Medulla oblongata (tissue), 1 donor: ENCODE measurements around the gene PROX1.

Experiments used
- DNase-seq: peaks from one replicate; pipeline ENCODE4 v3.0.0-alpha.2; 2015; ENCODE audit errors: extremely low spot score

Gene PROX1, protein sequence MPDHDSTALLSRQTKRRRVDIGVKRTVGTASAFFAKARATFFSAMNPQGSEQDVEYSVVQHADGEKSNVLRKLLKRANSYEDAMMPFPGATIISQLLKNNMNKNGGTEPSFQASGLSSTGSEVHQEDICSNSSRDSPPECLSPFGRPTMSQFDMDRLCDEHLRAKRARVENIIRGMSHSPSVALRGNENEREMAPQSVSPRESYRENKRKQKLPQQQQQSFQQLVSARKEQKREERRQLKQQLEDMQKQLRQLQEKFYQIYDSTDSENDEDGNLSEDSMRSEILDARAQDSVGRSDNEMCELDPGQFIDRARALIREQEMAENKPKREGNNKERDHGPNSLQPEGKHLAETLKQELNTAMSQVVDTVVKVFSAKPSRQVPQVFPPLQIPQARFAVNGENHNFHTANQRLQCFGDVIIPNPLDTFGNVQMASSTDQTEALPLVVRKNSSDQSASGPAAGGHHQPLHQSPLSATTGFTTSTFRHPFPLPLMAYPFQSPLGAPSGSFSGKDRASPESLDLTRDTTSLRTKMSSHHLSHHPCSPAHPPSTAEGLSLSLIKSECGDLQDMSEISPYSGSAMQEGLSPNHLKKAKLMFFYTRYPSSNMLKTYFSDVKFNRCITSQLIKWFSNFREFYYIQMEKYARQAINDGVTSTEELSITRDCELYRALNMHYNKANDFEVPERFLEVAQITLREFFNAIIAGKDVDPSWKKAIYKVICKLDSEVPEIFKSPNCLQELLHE

DNA sequence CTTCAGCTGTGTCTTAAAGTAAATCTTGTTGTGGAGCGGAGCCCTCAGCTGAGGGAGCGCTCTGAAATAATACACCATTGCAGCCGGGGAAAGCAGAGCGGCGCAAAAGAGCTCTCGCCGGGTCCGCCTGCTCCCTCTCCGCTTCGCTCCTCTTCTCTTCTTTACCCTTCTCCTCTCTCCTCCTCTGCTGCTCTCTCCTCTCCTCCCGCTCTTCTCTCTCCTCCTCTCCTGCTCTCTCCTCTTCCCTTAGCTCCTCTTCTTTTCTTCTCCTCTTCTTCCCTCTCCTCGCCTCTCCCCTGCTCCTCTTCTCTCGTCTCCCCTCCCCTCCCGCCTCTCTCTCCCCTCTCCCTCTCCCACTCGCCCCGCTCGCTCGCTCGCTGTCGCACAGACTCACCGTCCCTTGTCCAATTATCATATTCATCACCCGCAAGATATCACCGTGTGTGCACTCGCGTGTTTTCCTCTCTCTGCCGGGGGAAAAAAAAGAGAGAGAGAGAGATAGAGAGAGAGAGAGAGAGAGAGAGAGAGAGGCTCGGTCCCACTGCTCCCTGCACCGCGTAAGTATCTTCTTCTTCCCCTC, at the start of gene PROX1:
Gene PROX1 (plus strand): TSS at position 47 of the 580 bp plus-strand sequence. CDS start 8,563 bp downstream, outside the sequence.
- peak; percentile 64 for DNase-seq

DNA sequence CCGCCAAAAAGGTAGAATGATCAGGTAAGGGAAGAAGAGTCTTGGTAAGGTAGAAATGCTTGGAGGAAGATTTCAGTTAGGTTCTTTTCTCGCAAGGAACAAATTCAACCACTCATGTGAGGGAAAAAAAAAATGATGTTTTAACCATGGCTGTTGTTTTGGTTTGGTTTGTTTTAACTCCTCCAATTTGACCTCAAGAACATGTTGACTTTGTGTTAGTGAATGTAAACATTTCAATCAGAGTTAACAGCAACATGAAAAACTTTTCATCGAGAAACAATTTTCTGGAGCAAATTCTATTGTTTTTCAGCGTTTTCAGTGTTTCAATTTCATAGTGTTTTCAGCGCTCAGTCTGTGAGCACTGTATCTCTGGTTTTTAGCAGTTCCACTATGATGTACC, 49.0 kb upstream of the PROX1 start:
- no peak for DNase-seq

DNA sequence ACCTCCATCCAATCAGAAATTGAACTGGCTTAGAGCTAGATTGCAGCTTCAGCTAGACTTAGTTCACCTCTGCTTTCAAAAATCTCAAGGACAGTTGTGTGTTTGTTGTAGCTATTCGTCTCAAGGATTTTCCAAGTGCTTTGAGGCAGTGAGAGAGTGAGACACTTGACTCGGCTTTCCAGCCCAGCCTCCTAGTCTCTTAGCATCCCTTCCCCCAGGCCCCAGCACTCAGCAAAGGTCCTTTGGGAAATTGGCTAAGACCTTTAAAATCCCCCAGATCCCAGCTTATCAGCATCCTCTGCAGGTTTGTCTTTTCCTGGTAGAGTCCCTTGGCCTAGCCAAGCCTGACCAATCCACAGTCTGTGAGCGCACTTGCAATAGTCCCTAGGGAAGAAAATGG, 47.9 kb upstream of the PROX1 start:
- DNase-seq = no peak

DNA sequence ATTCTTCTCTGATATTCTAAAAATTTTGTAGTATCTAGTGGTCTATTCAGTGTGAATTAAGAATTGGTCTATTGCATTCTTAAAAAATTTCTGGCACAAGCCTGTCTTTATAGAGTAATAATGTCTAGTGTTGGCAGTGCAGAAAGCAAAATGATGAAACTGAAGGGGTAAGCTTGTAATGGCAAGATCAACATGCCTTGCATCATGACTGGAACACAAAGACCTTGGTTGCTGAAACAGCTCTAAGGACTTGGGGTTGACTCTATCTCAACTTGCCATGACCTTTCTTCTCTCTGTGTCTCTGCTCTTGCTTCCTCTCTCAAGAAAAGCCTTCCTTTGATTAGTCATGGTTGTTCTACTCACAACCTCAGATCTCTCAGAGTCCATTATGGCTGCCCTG, 46.8 kb upstream of the PROX1 start:
- DNase-seq = no peak

DNA sequence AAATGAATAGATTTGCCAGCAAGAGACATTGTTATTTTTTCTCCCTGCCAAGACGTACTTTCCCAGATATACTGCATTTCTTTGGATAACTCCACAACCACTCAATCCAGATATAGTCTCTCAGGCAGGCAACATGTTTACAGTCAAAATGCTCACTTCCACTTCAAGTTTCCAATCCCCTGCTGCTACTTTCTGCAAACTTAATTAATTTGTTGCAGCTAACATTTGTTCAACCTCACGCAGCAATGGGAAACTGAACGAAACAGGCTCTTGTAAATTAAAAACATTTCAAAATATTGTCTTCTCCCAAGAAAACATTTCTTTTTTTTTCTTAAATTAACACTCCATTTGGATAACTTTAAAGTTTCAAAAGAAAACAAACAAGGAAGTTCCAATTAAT, 45.7 kb upstream of the PROX1 start:
- DNase-seq = no peak

DNA sequence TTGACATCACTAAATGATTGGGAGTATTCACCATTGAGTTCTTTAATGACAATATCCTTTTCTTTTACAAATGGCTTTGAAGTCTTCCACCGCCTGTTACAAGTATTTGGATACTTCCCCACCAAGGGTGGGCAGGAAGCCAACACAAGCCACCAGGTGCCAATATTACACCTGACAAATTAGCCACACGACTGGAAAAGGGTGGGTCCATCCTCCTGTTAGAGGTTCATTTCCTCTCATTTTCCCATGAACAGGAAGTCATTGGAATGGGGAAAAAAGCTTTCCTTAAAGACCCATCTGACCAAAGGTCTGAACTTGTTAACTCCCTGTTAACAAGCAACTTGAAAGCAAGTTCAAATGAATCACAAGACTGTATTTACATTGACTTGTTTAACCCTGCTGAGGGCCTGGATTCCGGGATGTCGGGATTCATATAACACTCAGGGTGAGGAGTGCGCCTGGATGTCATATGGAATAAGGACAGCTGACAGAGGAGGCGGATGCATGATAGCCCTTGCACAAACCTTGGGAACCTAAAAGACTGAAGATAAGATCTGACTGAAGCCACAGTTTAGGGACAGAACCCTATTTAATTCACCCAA, 40.5 kb upstream of the PROX1 start:
- no peak for DNase-seq

DNA sequence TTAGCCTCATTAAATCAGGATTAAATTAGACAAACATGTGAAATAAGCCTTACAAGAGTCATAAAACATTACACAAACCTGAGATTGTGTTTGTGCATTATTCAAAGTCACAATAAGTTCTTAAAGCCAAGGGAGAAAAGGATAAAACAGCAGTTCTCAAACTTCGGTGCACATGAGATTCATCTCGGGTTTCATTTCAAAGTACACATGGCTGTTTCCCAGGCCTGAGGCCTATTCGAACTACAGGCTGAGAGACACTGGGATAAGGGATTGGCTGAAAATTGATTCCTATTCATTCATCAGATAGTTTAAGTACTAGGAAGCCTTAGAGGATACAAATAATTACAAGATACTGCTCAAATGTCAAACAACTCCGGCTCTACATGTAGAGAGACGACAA, 35.9 kb upstream of the PROX1 start:
- DNase-seq = no peak

DNA sequence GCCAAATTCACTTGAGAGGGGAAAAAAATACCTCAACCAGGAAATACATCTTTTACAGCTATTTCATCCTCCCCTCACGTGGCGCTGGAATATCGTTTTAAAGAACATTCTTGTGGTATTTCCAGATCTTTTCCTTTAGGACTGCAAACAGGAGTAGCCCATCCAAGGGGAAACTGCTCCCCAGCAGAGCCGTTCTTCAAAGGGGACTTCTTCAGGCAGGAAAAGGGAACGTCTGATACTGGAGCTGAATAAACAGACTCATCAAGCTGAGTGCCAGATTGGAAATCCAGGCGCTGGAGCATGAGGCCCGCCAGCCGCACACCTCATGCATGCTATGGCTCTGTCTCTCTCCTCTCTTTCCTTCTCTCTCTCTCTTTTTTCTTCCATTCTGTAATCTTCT, 34.0 kb upstream of the PROX1 start:
- DNase-seq = no peak

DNA sequence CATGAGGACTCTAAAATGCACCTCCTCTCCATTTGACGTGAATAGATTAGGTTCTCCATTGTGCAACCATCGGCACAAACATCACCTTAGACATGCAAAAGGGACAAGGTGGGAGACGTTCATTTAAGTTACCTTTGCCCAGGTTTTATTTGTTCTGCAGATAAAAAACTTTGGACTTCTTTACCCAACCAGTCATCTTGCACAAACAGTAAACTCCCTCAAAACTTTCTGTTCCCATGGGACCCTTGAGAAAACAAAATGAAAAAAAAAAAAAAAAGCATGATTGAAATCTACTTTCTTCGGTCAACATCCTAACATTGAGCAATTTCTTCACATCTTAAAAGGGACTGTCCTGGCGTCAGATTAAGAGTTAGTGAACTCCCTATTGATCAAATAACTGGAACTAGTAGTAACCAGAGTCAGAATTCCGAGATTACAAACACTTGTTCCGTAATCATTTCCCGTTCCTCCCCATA, 31.4 kb upstream of the PROX1 start:
- DNase-seq = no peak

DNA sequence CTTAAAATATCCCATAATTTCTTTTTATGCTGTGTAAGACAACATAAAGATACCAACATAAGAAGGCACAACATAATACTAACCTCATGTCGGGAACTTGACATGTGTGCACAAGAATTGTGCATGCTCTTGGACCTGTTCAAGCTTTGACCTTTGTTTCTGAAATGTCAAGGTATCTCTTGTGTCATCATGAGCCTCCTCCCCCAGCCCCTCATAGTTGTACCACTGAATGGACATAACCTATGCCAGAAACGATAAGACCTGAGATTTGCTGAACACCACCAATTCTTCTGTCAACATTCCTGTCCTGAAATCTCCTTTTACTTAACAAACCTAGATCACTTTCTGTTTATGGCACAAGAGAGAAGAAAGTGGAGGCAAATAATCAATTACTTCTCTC, 29.4 kb upstream of the PROX1 start:
- no peak for DNase-seq

DNA sequence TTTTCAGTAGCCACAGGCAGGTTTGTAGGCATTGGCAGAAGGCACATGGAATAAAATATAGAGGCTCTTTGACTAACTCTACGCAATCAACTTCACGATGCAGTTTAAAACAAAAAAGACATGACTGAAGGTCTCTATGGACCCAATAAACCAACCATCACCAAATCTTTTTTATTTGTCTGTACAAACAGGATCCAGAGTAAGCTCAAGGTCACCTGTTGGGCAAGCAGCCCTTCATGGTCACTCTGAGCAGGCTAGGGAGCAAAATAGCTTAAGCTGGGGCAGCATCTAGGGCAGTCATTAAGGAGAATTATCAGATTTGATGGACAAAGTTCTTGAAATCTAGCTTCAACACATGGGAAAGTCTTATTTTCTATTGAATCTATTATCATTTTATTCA, 26.8 kb upstream of the PROX1 start:
- no peak for DNase-seq

DNA sequence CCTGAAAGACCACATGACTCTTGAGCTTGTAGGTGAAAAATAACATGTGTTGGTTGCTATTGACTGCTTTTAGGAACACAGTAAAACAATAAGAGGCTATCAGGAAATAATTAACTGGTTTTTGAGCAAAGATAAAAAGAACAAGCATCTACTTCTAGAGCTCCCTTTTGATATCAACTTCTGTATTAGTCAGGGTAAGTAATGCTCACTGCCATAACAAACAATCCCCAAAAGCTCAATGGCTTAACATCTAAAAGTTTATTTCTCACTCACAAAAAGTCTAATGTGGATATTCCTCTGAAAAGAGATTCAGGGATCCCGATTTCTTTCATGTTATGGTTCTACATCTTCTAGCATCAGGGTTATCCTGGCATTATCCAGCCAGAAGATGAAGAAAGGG, 25.3 kb upstream of the PROX1 start:
- no peak for DNase-seq

DNA sequence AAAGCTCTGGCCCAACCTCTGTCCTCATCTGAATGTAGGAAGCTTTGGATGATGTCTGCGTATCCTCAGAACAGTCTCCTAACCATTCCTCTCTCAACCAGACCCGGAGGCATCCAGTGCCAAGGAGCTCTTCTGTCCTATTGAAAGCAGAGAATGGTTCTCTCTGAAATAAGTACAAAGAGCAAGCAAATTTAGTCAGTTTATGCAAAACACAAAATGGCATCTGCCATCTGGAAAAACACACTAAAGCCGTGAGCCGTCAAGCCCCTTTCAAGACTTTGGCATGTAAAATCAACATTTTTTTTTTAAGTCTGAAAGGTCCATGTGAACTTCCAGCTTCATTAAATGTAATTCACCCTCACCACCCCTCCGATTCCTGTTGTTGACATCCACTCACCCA, 21.7 kb upstream of the PROX1 start:
- DNase-seq = no peak

DNA sequence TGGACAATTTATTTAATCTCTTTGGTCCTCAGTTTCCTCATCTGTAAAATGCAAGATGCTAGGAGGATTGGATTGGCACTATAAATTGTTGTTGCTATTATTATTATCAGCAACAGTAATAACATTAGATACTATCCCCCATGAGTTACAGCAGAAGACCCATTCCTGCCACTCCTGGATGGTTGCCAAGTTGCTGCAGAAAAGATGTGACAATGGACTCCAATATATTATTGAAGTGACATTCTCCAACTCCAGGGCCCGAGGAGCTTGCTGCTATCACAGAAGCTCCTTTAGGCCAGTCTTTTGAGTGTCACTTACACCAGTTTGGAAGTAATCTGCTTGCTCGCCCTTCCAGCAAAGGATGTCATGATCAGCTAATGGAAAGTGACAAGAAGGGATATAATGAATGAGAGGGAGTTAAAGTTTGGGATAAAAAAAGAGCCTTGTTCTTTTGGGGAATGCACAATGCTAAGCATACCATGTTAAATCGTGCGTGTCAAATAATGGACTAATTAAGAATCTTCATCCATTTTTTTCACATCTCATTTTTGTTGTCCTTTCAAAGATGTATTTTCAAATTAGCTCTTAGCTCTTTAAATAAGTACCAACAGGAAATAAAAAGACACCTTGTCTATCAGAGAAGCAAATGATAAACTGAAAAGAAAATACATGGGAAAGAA, 19.5 kb upstream of the PROX1 start:
- no peak for DNase-seq

DNA sequence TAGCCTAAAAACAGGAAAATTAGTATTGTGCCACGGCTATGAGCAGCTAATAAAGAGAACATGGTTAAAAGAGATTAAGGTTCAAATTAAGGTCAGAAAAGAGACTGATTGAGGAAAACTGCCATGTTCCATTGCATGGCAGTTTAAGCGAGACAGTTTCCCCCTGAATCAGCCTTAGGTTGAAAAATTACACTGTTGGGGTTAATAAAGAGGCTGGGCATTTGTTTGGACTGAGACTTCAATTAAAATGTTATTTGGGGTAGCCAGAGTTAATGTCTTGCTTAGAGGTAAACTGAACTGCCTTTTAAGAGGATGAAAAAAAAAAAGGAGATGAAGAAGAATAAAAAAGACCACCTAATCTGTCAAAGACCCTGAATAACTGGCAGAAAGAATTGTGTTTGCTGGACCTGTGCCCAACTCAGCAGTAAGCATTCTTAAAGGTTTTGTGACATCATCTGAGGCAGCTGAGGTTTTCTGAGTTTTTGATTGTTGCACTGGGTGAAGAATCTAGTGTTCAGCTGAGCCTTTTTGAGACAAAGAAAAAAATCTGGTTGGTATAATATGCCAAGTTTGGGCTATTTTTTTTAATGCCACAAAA, 17.7 kb upstream of the PROX1 start:
- DNase-seq = no peak

DNA sequence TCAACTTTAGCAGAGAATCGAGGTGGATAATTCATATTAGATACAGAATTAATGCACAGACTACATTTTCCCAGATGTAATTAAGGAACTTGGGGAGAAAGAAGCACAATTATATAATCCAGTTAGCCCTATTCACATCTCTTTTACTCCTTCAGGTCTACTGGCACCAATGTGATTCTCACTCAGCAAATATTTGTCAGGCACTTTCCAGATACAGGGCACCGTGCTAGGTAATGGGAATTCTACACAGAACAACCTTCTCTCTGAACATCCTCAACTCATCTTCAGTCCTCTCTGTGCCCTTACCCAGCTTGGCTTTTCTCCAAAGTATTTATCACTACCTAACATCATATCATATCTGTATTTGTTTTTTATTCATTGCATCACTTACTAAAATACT, 15.6 kb upstream of the PROX1 start:
- DNase-seq = no peak

DNA sequence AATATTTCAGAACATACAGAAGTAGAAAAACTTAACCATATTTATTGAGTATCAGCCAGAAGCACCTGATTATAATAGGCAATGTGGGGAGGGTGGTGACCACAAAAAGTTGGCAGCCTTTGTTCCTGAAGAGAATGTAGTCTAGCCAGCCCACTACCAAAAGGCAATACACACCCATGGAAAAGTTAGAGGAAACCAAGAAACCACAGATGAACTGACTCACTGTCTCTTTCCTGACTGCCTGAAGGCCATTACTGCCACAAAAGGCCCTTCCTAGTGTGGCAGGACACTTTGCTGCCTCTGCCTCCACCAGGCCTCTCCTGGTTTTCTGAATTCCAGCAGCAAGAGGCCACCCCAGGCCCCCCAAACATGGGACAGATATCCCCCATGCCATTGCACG, 14.6 kb upstream of the PROX1 start:
- DNase-seq = no peak

DNA sequence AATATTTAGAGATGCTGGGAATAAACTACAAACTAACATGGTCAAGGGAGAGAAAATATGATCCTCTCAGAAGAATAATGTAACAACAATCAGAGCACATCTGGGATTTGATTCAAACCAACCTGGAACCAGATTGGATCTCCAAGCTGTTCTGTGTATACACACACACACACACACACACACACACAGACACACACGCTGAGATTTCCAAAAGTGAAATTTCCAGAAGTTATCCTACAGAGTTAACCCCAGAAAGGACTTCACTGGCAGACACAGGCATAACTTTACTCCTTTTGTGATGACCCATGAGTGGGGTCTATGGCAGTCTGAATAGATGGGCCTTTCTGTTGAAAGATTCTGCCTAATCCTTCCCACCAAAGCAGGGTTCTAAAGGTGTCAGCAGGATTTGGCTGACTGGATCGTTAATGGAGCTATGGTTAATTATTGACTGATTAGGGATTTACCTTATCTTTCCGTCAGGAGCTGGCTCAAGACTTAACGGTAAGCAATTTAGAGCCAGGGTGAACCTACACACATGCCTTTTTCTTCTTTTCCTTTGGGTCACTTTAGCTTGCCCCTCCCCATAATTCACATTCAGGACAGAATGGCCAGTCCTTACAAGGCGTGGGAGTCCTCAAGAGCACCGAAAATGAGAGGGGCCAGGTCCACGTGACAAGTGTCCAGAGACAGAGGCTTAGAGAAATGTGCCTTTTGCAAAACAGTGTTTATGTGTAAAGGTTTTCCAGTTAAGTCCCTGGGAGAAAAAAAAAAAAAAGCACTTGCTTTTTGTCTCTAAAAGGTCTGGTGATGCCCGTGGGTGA, 10.9 kb upstream of the PROX1 start:
- DNase-seq = no peak

DNA sequence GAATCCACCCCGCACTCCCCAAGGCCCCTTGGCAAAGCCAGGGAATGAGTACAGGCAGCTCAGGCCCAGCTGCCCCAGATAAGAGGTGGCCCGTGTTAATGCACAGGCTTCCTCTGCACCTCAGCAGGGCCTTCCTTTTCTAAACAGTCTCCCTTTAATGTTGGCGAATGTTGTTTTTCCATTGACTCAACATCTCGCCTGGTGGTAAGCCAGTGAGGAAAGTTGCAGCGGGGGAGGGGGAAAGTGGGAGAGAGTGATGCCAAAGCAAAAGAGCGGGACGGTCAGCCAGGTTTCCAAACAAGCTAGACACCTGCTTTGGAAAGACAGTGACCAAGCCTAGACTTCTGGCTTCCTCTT, 10.3 kb upstream of the PROX1 start:
- no peak for DNase-seq

DNA sequence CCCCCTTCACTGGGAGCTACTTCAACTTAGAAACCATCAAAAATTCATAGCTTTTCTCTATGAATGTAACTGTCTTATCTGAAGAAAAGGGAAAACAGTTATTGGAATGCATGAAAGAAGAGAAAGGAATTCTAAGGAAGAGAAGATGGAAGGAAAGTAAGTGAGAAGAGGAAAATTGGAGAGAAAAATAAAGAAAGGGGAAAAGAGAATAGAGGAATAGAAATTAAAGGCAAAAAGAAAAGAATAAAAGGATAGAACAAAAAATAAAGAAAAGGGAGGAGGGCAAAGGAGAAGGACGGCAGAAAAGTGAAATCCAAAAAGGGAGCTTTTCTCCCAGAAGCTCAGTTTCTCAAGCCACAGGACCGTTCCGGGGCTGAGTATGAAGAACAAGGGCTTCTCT, 9.9 kb upstream of the PROX1 start:
- no peak for DNase-seq
